ENCODE data around the gene TMEM123.

DNA sequence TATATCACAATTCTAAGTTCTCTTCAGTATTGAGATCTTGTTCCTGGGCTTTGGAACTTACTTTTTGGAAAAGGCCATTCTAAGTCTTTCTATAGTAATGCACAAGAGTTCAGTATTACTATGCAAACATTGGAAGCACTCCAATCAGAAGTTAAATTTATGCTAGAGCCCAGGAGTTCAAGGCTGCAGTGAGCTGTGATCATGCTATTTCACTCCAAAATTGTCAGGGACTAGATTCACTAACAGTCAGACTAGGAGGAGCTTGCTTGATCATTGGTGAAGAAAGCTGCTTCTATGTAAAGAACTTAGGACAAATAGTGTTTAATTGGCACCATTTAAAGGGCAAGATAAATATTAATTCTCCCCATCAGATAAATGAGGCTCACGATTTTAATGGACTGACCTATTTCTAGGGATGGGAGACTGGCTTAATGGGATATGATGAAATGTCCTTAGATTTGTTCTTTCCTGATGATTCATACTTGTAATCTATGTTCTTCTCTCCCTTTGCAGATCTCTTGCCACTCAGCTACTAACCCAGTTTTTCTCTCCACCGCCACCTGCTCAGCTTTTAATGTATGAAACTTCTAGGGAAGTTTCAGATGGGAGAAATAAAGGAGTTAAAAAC lies 32.6 kb upstream of the TMEM123 start:
- TF ChIP-seq POLR2AphosphoS5 (IDR thresholded peaks at IDR 0.05) (no peak), POLR2A (IDR thresholded peaks at IDR 0.05) (no peak), EP300 (IDR thresholded peaks at IDR 0.05) (no peak)
- TF ChIP-seq, protein P1, sequence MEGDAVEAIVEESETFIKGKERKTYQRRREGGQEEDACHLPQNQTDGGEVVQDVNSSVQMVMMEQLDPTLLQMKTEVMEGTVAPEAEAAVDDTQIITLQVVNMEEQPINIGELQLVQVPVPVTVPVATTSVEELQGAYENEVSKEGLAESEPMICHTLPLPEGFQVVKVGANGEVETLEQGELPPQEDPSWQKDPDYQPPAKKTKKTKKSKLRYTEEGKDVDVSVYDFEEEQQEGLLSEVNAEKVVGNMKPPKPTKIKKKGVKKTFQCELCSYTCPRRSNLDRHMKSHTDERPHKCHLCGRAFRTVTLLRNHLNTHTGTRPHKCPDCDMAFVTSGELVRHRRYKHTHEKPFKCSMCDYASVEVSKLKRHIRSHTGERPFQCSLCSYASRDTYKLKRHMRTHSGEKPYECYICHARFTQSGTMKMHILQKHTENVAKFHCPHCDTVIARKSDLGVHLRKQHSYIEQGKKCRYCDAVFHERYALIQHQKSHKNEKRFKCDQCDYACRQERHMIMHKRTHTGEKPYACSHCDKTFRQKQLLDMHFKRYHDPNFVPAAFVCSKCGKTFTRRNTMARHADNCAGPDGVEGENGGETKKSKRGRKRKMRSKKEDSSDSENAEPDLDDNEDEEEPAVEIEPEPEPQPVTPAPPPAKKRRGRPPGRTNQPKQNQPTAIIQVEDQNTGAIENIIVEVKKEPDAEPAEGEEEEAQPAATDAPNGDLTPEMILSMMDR (IDR thresholded peaks at IDR 0.05): no peak

All from suprapubic skin (tissue), 4 donors.